Aorta (tissue), 5 donors: ENCODE data around the gene ZNF664. TPM values are rescaled to one million over a fixed set of nuclear protein-coding genes. Genes with fewer than 3 reads are reported as not detected.
A peak's percentile ranks its signal among the peaks of the same experiment; 100 is the strongest.

Experiments
- ATAC-seq: fragments of 200-7000 bp; cut with Tn5 transposase; one replicate; pipeline ENCODE4 v1.9.1; 2022; ENCODE audit warnings: moderate library complexity; ENCODE audit not compliant: low FRiP score
- DNase-seq, 2 donors: peaks; one replicate each; pipeline ENCODE4 v3.0.0-alpha.2; 2020
- H3K27ac ChIP-seq, 2 donors: one replicate each; pipeline ENCODE4 v1.5.1; 2013; ENCODE audit warnings: low read length in 2 of 2, mild to moderate bottlenecking in 2 of 2, moderate library complexity in 2 of 2, control low read depth in 1 of 2, inconsistent platforms in 1 of 2, low read depth in 1 of 2
- H3K27me3 ChIP-seq, 2 donors: one replicate each; pipeline ENCODE4 v1.6.1; 2013; ENCODE audit warnings: control low read depth in 1 of 2, low read length in 1 of 2, mild to moderate bottlenecking in 1 of 2, moderate library complexity in 1 of 2; ENCODE audit not compliant: insufficient read depth in 2 of 2, control insufficient read depth in 1 of 2
- H3K36me3 ChIP-seq, 2 donors: one replicate each; pipeline ENCODE4 v1.6.1; 2013; ENCODE audit warnings: control low read depth in 1 of 2, low read length in 1 of 2, mild to moderate bottlenecking in 1 of 2; ENCODE audit not compliant: insufficient read depth in 2 of 2, control insufficient read depth in 1 of 2
- H3K4me1 ChIP-seq, 2 donors: one replicate each; pipeline ENCODE4 v1.6.1; 2013; ENCODE audit warnings: low read length in 2 of 2, control low read depth in 1 of 2, mild to moderate bottlenecking in 1 of 2, moderate library complexity in 1 of 2; ENCODE audit not compliant: insufficient read depth in 2 of 2, control insufficient read depth in 1 of 2
- H3K4me3 ChIP-seq, 2 donors: one replicate each; pipeline ENCODE4 v1.5.1; 2013; ENCODE audit warnings: low read length in 2 of 2, control low read depth in 1 of 2, mild to moderate bottlenecking in 1 of 2
- H3K9me3 ChIP-seq: one replicate; pipeline ENCODE4 v1.6.1; 2013; ENCODE audit warnings: mild to moderate bottlenecking, low read length; ENCODE audit not compliant: control insufficient read depth
- WGBS, 2 donors: extraction: QIAGEN DNeasy Blood & Tissue Kit; methylation state at CpG; one replicate each; pipeline ENCODE4 v1.1.7; 2013; 5-methylcytosine and 5-hydroxymethylcytosine counted together
- intact Hi-C, 2 donors: fragments of 100-400 bp; cut with DNase I; formaldehyde crosslinking; loops; one replicate each; pipeline versions ENCODE4 v1.14.2 to v1.15.0; 2022
- polyA plus RNA-seq, 2 donors: library from polyadenylated mRNA; stranded (reverse); fragments of 200-250 nt; gene quantifications; one replicate each; pipeline ENCODE4 v1.2.3, GENCODE V29; 2013
- total RNA-seq, 2 donors: library from RNA; stranded (reverse); fragmentation: NEBNext Ultra II Directional; extraction: Animal tissue kit (Norgen Biotek cat#: 25700); gene quantifications; one replicate each; pipeline ENCODE4 v1.2.1, GENCODE V29; 2021
- donor health status: healthy with polysubstance abuse.
- donor health status: Bipolar disorder and iron deficiency.
- donor health status: DM: no; HTN: no; CAD: no.
- donor health status: DM: no; HTN: no; CAD: no.
- donor health status: DM: yes; HTN: yes; CAD: no.

ZNF664 gene
- total and polyA plus RNA-seq, 4 donors: 36.1 to 68.2 (median 58.5) TPM

- Histone ChIP-seq H3K27me3 (no peaks in the 10 kb centered on the region), H3K4me3 (no peak overlapping the region), H3K4me1 (no peaks in the 10 kb centered on the region), H3K36me3 (peaks cover 0 to 5% of the 10 kb centered on the region in 2 donors), H3K27ac (no peak overlapping the region), H3K9me3 (peaks cover 1% of the 10 kb centered on the region)
- ATAC-seq: no peak
- peak in 1 of 2 donors; percentile 58 for DNase-seq
- WGBS, 2 donors: 91 to 93% methylated on average over 11 of the region's 11 CpGs
- intact Hi-C loops: no loop called here
Measured at GRCh38 chr12:123934016-123934620, 38.9 kb upstream of the ZNF664 start.

- DNase-seq: no peak
- Histone ChIP-seq H3K4me1 (no peaks in the 10 kb centered on the region), H3K27ac (no peak overlapping the region), H3K4me3 (no peak overlapping the region), H3K36me3 (peaks cover 0 to 5% of the 10 kb centered on the region in 2 donors), H3K27me3 (no peaks in the 10 kb centered on the region), H3K9me3 (peaks cover 1% of the 10 kb centered on the region)
- WGBS, 2 donors: 87 to 88% methylated on average over 9 of the region's 9 CpGs
- intact Hi-C loops: no loop called here
- ATAC-seq: no peak
Measured at GRCh38 chr12:123934829-123935228, 38.2 kb upstream of the ZNF664 start.

GRCh38 chr12:123935956-123936355 lies 37.1 kb upstream of the ZNF664 start:
- intact Hi-C loops: no loop called here
- WGBS, 2 donors: 63 to 75% methylated on average over 7 of the region's 7 CpGs
- ATAC-seq: no peak
- DNase-seq: no peak
- Histone ChIP-seq H3K27ac (no peak overlapping the region), H3K36me3 (peaks cover 0 to 5% of the 10 kb centered on the region in 2 donors), H3K4me1 (no peaks in the 10 kb centered on the region), H3K4me3 (no peak overlapping the region), H3K27me3 (no peaks in the 10 kb centered on the region), H3K9me3 (peaks cover 1% of the 10 kb centered on the region)

- peaks cover 0 to 5% of the 10 kb centered on the region in 2 donors for H3K36me3 ChIP-seq
- intact Hi-C loops: no loop called here
- no peak overlapping the region for H3K27ac ChIP-seq
- ATAC-seq (no peak), DNase-seq (no peak)
- no peaks in the 10 kb centered on the region for H3K27me3 ChIP-seq
- peaks cover 1% of the 10 kb centered on the region for H3K9me3 ChIP-seq
- no peaks in the 10 kb centered on the region for H3K4me1 ChIP-seq
- no peak overlapping the region for H3K4me3 ChIP-seq
- WGBS, 2 donors: 95% methylated on average over 18 of the region's 18 CpGs
Measured at GRCh38 chr12:123936471-123936870, 36.5 kb upstream of the ZNF664 start.

DNA sequence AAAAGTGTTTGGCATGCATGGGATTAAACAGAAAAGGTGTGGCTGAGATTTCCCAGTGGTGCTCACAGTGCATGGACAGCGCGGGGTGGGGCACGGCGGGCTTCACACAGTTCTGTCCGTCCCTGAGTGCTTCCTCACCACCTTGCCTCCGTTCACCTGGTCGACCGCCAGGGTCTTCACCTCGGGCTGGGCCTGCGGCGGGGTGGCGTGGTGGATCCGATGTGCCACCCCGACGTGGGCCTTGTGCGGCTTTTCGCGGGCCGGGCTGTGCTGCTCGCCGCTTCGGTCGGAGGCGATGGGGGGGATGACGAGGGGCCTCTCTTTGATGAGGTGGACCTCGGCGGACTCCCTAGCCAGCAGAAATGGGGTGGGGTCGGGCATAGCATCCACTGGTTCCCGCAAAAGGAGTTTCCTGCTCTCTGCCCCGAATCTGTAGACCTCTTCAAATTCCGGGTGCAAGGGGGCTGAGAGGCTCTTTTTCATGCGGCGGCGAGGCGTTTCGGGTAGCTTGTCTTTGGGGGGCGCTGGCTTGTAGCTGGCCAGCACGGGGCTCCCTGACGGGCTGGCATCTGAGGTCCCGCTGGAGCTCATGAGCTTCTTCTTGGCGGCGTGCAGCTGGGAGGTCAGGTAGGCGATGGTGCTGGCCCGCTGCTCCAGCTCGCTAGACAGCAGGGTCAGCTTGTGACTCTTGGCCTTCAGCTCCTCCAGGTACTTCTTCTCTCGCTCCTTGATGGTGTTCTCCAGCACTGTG lies 35.9 kb upstream of the ZNF664 start:
- 97% methylated on average over 46 of the region's 46 CpGs for WGBS, 2 donors
- peaks cover 1% of the 10 kb centered on the region for H3K9me3 ChIP-seq
- H3K4me3 ChIP-seq: no peak overlapping the region
- no peak overlapping the region for H3K27ac ChIP-seq
- H3K27me3 ChIP-seq: no peaks in the 10 kb centered on the region
- DNase-seq (no peak), ATAC-seq (no peak)
- no peaks in the 10 kb centered on the region for H3K4me1 ChIP-seq
- intact Hi-C loops: no loop called here
- H3K36me3 ChIP-seq: peaks cover 0 to 5% of the 10 kb centered on the region in 2 donors

DNA sequence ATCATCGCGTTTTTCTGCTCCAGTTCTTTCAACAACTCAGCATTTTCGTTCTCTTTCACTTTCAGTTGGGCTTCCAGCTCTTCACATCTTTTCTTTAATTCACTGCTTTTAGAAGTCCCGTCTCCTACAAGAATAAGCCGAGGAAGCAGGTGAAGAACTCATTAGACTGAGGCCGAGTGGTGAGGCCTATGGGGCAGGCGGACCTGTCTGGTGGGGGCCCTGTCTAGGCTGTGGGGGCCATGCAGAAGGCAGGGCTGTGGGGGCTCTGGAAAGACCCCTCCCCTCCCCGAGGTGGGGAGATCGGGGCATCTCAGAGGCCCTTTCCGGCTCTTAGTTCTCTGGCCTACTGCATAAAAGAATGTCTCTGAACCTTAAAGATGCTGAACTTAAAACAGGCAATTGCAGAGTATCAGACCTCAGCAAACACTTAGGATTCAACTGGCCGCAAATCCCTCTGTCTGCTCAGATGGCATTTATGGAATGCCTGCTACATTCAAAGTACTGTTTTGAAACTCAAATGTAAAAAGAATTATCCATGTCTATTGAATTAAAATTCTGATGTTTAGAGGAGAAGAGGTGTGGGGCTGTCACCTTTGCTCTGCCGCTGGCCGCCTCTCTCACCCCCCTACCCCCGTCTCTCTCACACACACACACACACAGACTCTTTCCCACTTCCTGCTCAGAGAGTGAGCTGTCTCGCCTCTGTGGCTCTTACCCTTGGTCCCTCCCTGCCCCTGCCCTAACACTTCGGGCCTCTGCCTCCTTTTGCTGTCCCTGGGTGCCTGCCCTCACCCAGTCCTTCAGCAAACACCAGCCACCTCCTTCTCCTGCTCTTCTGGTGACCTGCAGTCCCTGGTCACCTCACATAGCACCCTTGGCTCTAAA lies 35.1 kb upstream of the ZNF664 start:
- 73 to 81% methylated on average over 16 of the region's 16 CpGs for WGBS, 2 donors
- H3K4me1 ChIP-seq: no peaks in the 10 kb centered on the region
- no peaks in the 10 kb centered on the region for H3K27me3 ChIP-seq
- H3K27ac ChIP-seq: no peak overlapping the region
- no peak overlapping the region for H3K4me3 ChIP-seq
- no peak for DNase-seq
- peaks cover 1% of the 10 kb centered on the region for H3K9me3 ChIP-seq
- no peak for ATAC-seq
- intact Hi-C loops: no loop called here
- H3K36me3 ChIP-seq: peaks cover 0 to 5% of the 10 kb centered on the region in 2 donors

GRCh38 chr12:123938679-123939480 lies 34.1 kb upstream of the ZNF664 start:
- intact Hi-C loops: no loop called here
- WGBS, 2 donors: 88 to 89% methylated on average over 16 of the region's 16 CpGs
- peaks cover 0 to 5% of the 10 kb centered on the region in 2 donors for H3K36me3 ChIP-seq
- H3K4me1 ChIP-seq: no peaks in the 10 kb centered on the region
- DNase-seq (no peak), ATAC-seq (no peak)
- no peaks in the 10 kb centered on the region for H3K9me3 ChIP-seq
- no peaks in the 10 kb centered on the region for H3K27me3 ChIP-seq
- no peak overlapping the region for H3K4me3 ChIP-seq
- H3K27ac ChIP-seq: no peak overlapping the region
